ENCODE results near the gene NTRK3.
"Not testable (repeated sequence)": the region's sequence is repeated elsewhere in the genome, so short reads cannot be mapped to it uniquely, and the experiment has no call there.

Gene NTRK3

GRCh38 chr15:87877114-87877810 is 379.3 kb downstream of the NTRK3 start:
- DNase-seq (ENCODE audit: low read depth): no peak

- DNase-seq (ENCODE audit: low read depth): no peak
Observed at GRCh38 chr15:87874896-87875711, 381.4 kb downstream of the NTRK3 start.

- DNase-seq (ENCODE audit: low read depth): no peak
Observed at GRCh38 chr15:87873516-87873915, 383.0 kb downstream of the NTRK3 start.

DNA sequence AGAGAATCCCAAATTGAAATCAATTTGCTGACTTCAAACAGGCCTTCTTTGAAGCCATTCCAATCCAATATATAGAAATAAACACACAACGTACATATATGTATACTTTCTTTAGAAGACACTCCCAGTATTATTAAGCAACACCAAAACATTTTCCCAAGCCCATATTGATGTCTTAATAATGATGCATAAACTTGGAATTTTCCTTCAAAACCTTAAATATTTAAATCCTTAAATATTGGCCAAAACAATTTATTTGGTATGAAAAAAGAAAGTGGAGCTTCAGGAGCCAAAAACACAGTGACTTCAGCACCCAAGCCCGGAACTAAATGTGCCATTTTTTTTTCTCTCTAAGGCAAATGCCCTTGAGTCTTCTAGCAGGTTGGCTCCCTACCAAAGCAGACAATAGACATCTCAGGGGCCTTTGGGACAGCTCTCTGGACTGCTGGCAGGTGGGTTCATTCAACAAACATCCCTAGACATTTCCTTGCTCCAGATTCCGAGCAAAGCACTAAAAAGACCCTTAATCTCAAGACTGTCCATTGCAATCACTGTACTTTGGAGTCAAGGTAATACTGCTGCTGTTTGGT is 384.7 kb downstream of the NTRK3 start:
- DNase-seq (ENCODE audit: low read depth): no peak

GRCh38 chr15:87871258-87871681 is 385.3 kb downstream of the NTRK3 start:
- no peak for DNase-seq (ENCODE audit: low read depth)

DNA sequence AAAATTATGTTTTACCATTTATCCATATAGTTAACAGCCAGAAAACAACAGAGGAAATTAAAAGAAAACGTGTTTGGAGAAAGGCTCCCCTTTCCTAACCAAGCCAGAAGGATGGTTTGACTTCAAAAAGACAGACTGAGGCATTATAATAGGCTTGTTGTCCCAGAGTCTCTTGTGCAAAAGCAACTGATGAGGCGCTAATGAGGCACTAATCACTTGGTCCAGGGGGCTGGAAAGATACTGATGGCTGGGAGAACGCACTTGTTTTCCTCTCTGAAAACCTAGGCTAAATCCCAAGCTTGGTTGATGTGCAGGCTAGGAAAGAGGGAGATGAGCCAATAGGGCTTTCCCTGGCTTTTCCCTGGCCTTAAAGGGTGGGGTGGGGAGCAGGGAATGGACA is 389.6 kb downstream of the NTRK3 start:
- no peak for DNase-seq (ENCODE audit: low read depth)

- DNase-seq (ENCODE audit: low read depth): no peak
Observed at GRCh38 chr15:87863152-87863551, 393.4 kb downstream of the NTRK3 start.

DNA sequence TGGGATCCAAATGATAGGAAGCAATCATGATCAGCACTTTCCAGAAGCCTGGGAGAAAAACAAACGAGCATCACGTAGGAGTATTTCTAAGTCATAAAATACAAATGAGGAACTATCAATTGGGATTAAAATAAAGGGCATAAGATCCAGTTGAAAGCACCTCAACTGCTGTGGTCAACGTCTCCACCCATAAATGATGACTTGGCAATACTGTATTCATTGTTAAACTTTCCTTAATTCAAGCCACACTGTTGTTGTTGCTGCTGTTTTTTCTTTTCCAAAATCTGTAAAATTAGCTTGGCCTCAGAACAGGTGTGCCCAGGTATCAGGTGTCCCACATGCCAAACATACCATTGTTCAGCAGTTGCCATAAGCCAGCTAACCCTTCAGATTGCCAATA is 395.8 kb downstream of the NTRK3 start:
- DNase-seq (ENCODE audit: low read depth): no peak

DNA sequence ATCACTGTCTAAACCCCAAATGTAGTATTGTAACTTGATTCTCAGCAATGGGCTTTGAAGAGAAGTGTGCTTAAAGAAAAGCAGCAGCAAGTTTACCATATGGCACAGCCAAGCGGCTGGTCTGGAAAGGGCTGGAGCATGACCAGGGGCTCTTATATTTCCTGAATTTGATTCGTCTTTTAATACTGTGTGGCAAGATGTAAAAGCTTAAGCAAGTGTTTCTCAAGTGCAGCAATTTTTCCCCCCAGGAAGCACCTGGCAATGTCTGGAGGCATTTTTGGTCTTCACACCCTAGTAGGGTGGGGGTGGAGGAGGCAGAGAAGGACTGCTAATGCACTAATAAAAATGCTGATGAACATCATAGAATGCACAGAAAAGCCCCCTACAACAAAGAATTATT is 397.9 kb downstream of the NTRK3 start:
- no peak for DNase-seq (ENCODE audit: low read depth)

- no peak for DNase-seq (ENCODE audit: low read depth)
Observed at GRCh38 chr15:87851497-87851896, 405.0 kb downstream of the NTRK3 start.

- DNase-seq (ENCODE audit: low read depth): no peak
Observed at GRCh38 chr15:87850916-87851315, 405.6 kb downstream of the NTRK3 start.

GRCh38 chr15:87849181-87849580 is 407.4 kb downstream of the NTRK3 start:
- DNase-seq (ENCODE audit: low read depth): no peak

DNA sequence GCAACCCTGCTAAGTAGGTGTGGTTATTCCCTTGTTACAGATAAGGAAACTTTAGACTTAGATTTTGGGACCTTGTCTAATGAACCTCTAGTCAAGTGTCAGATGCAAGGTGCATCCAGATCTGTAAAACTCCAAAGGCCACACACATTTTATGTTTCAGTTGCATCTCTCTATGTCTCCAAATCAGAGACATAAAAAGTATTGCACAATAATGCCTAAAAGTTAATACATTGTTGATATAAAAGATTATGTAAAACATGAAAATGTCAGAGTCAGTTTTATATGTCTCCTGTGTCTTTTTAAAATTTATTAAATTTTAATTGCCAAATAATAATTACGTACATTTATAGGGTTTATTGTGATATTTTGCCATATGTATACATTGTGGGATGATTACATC is 408.5 kb downstream of the NTRK3 start:
- DNase-seq (ENCODE audit: low read depth): no peak

DNA sequence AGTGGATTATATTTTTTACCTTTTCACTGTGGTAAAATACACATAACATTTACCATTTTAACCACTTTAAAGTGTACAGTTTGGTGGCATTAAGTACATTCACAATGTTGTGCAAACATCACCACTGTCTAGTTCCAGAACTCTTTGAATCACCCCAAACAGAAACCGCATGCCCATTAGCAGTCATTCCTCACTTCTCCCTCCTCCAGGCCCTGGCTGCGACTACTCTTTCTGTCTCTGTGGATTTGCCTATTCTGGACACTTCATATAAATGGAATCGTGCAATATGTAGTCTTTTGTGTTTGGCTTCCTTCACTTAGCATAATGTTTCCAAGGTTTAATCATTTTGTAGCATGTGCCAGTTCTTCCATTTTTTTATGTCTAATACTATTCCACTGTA is 409.8 kb downstream of the NTRK3 start:
- no peak for DNase-seq (ENCODE audit: low read depth)

GRCh38 chr15:87843312-87843711 is 413.2 kb downstream of the NTRK3 start:
- DNase-seq (ENCODE audit: low read depth): no peak

DNA sequence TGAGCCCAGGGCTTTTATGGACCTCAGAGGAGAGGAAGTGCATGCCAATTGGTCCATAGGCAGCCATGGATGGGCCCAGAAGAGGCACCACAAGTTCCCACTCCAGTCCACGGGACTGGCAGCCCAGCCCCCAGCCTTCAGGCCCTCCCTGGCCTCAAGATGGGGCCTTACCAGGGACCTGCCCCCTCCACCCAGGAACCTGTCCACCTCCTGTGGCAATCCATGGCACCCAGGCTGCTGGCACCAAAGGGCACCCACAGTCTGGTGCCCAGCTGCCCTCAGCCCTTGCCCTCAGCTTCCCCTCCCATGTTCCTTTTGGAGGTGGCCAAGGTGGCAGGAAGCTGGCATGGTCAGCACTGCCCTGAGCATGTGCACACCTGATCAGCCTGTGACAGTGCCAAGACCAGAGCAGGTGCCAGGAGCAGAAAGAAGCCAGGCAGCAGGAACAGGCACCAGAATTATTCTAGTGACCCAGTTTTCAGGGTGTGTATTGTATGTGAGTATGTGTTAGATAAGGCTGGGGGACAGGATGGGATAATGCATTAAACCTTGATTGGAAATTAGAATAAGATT is 415.0 kb downstream of the NTRK3 start:
- DNase-seq (ENCODE audit: low read depth): no peak

DNA sequence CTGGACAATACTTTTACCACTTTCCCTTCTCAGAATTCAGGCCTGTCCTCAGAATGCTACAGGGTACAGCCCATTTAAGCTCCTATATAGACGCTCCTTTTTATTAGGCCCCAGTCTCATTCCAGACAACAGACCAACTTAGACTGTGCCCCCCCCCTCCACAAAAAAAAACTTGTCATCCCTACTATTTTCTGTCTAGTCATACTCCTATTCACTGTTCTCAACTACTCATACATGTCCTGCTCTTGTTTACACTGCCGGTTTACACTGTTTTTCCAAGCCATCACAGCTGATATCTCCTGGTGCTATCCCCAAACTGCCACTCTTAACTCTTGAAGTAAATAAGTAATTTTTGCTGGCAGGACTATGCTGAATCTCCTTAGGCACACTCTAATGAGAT is 420.7 kb downstream of the NTRK3 start:
- not testable (repeated sequence) for DNase-seq (ENCODE audit: low read depth)

DNA sequence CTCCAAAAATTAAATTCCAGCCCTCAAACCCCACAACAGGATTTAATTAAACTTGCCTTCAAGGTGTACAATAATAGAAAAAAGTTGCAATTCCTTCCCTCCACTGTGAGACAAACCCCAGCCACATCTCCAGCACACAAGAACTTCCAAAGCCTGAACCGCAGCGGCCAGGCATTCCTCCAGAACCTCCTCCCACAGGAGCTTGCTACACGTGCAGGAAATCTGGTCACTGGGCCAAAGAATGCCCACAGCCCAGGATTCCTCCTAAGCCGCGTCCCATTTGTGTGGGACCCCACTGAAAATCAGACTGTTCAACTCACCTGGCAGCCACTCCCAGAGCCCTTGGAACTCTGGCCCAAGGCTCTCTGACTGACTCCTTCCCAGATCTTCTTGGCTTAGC is 423.2 kb downstream of the NTRK3 start:
- DNase-seq (ENCODE audit: low read depth): not testable (repeated sequence)

- no peak for DNase-seq (ENCODE audit: low read depth)
Observed at GRCh38 chr15:87829332-87830050, 427.0 kb downstream of the NTRK3 start.

DNA sequence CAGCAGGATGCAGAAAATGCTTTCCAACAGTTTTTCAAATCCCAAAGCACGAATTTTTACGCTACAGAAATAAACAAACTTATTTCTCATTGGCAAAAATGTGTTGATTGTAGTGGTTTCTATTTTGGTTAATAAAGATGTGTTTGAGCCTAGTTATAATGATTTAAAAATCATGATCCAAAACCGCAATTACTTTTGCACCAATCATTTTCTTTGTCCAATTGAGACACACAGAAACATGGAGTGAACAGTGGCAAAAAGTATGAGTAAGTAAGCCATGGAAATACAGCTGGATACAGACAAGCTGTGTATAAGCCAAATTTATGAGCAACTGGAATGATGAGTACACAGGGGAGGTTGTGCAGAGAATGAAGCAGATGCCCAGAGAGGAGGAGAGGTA is 427.9 kb downstream of the NTRK3 start:
- DNase-seq (ENCODE audit: low read depth): no peak

- no peak for DNase-seq (ENCODE audit: low read depth)
Observed at GRCh38 chr15:87827131-87827530, 429.4 kb downstream of the NTRK3 start.

GRCh38 chr15:87826119-87826747 is 430.3 kb downstream of the NTRK3 start:
- no peak for DNase-seq (ENCODE audit: low read depth)
